ENCODE data around the gene IL3RA.

- TF ChIP-seq POLR2A (IDR thresholded peaks at IDR 0.05) = no peak
- TF ChIP-seq CTCF (IDR thresholded peaks at IDR 0.05) = no peak
- no peak for TF ChIP-seq EP300 (IDR thresholded peaks at IDR 0.05)
These were observed 29.5 kb upstream of the IL3RA start for GRCh38 chrX:1306909-1307625.
